ENCODE data around the gene RNF32. TPM values are rescaled to one million over a fixed set of nuclear protein-coding genes. Genes with fewer than 3 reads are reported as not detected.

Gene RNF32
- total RNA-seq, 2 donors from 2014 or later: 2.0 TPM

DNA sequence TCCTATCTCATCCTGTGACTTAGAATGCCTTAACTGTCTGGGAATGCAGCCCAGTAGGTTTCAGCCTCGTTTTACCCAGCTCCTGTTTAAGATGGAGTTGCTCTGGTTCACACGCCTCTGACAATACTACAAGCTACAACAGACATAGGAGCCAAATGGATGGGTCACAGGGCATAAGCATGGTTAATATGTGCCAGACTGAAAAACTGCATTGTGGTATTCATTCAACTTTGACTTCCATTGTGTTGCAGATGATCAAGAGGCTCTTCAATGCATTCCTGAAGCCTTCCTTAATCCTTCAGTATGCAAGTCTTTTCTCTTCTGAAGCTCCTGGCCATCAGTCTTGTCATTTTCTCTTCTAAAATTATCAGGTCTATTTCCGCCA is 20.3 kb upstream of the RNF32 start:
- TF ChIP-seq, protein P1, sequence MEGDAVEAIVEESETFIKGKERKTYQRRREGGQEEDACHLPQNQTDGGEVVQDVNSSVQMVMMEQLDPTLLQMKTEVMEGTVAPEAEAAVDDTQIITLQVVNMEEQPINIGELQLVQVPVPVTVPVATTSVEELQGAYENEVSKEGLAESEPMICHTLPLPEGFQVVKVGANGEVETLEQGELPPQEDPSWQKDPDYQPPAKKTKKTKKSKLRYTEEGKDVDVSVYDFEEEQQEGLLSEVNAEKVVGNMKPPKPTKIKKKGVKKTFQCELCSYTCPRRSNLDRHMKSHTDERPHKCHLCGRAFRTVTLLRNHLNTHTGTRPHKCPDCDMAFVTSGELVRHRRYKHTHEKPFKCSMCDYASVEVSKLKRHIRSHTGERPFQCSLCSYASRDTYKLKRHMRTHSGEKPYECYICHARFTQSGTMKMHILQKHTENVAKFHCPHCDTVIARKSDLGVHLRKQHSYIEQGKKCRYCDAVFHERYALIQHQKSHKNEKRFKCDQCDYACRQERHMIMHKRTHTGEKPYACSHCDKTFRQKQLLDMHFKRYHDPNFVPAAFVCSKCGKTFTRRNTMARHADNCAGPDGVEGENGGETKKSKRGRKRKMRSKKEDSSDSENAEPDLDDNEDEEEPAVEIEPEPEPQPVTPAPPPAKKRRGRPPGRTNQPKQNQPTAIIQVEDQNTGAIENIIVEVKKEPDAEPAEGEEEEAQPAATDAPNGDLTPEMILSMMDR (IDR thresholded peaks at IDR 0.05): no peak
- DNase-seq: no peak

DNA sequence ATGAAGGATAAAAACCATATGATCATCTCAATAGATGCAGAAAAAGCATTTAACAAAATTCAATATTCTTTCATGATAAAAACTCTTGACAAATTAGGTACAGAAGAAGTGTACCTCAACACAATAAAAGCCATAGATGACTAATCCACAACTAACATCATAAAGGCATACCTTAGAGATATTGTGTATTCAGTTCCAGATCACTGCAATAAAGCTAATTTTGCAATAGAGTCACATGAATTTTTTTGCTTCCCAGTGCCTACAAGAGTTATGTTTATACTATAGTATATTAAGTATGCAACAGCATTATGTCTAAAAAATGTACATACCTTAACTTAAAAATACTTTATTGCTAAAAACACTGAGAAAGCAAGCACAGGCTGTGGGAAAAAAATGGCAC is 18.9 kb upstream of the RNF32 start:
- H3K9me3 ChIP-seq: no peaks in the 10 kb centered on the region
- DNase-seq: no peak
- no peaks in the 10 kb centered on the region for H3K27me3 ChIP-seq
- no peaks in the 10 kb centered on the region for H3K4me1 ChIP-seq
- no peak overlapping the region for H3K9ac ChIP-seq (ENCODE audit: low read depth in 2 of 2, low read length in 2 of 2)
- intact Hi-C loops (cut with DNase I): no loop called here
- H3K4me3 ChIP-seq: no peak overlapping the region
- H3K36me3 ChIP-seq: no peaks in the 10 kb centered on the region
- TF ChIP-seq, protein P1 (IDR thresholded peaks at IDR 0.05): no peak
- no peak overlapping the region for H3K27ac ChIP-seq

More for the DNA sequence above, 20.3 kb upstream of the RNF32 start:
- Histone ChIP-seq H3K9me3 (no peaks in the 10 kb centered on the region), H3K27ac (no peak overlapping the region), H3K4me1 (peaks cover 4% of the 10 kb centered on the region), H3K27me3 (no peaks in the 10 kb centered on the region), H3K9ac (ENCODE audit: low read depth in 2 of 2, low read length in 2 of 2) (no peak overlapping the region), H3K4me3 (no peak overlapping the region), H3K36me3 (no peaks in the 10 kb centered on the region)
- intact Hi-C loops (cut with DNase I): no loop called here

DNA sequence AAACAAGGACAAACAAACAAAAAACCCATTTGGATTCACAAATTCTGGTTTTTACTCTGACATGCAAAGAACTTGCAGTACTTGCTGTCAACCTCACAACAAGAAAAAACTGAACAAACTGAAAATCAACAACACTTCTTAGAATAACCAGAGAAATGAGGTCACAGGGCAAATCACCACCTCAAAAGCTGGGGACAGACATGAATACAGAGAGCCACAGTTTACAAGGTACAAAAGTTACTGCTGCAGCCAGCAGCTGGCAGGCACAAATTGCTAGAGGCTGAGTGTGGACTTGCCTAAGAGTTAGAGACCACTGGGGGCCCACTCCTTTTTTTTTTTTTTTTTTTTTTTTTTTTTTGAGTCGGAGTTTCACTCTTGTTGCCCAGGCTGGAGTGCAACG is 15.0 kb upstream of the RNF32 start:
- H3K4me1 ChIP-seq: no peaks in the 10 kb centered on the region
- no peak overlapping the region for H3K4me3 ChIP-seq
- no peaks in the 10 kb centered on the region for H3K9me3 ChIP-seq
- no peak overlapping the region for H3K9ac ChIP-seq (ENCODE audit: low read depth in 2 of 2, low read length in 2 of 2)
- intact Hi-C loops (cut with DNase I): no loop called here
- no peaks in the 10 kb centered on the region for H3K36me3 ChIP-seq
- no peak for DNase-seq
- H3K27ac ChIP-seq: no peak overlapping the region
- TF ChIP-seq, protein P1 (IDR thresholded peaks at IDR 0.05): no peak
- H3K27me3 ChIP-seq: no peaks in the 10 kb centered on the region

DNA sequence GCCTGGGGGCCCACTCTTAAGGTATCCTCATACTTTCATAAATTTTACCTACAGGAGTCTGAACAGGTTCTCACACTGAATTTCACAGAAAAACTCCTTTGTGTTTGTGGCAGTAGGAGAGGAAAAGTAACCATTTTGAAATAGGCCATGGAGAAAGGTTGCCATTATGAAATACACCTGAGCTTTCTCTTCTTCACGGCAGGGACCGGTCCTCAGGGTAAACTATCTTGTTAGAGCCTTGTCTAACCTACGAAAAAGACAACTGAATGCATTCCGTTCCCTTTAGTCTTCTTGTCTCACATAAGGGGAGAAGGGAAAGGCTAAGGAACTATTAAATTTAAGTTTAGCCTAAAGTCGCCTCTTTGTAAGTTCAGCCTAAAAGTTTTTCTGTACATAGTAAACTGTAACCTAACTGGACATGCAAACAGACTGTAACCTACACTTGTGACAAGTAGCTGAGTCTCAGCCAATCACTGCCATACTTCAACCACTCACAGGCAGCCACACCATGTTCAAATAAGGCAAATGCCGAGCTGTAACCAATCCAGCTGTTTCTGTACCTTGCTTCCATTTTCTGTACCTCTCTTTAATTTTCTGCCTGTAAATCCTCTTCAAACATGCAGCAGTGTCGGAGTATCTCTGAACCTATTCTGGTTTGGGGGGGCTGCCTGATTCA is 14.2 kb upstream of the RNF32 start:
- intact Hi-C loops (cut with DNase I): no loop called here
- H3K4me3 ChIP-seq: no peak overlapping the region
- H3K36me3 ChIP-seq: no peaks in the 10 kb centered on the region
- H3K9me3 ChIP-seq: no peaks in the 10 kb centered on the region
- TF ChIP-seq, protein P1 (IDR thresholded peaks at IDR 0.05): no peak
- DNase-seq: no peak
- no peak overlapping the region for H3K27ac ChIP-seq
- H3K4me1 ChIP-seq: no peaks in the 10 kb centered on the region
- no peak overlapping the region for H3K9ac ChIP-seq (ENCODE audit: low read depth in 2 of 2, low read length in 2 of 2)
- no peaks in the 10 kb centered on the region for H3K27me3 ChIP-seq

DNA sequence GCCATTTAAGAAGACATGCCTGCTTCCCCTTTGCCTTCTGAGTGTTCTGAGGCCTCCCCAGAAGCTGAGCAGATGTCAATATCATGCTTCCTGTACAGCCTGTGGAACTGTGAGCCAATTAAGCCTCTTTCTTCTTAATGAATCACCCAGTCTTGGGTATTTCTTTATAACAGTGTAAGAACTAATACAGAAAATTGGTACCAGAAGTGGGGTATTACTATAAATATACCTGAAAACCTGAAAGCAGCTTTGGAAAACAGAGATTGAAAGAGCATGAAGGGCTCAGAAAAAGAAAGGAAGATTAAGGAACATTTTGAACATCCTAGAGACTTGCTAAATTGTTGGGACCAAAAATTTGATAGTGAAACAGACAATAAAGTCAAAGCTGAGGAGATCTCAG is 12.0 kb upstream of the RNF32 start:
- Histone ChIP-seq H3K9ac (ENCODE audit: low read depth in 2 of 2, low read length in 2 of 2) (no peak overlapping the region), H3K9me3 (no peaks in the 10 kb centered on the region), H3K36me3 (no peaks in the 10 kb centered on the region), H3K4me1 (no peaks in the 10 kb centered on the region), H3K27me3 (no peaks in the 10 kb centered on the region), H3K27ac (no peak overlapping the region), H3K4me3 (no peak overlapping the region)
- DNase-seq: no peak
- intact Hi-C loops (cut with DNase I): no loop called here
- TF ChIP-seq, protein P1 (IDR thresholded peaks at IDR 0.05): no peak
